HG03175 (cell line): Measurements from ENCODE around the gene ECPAS.
"Not testable (repeated sequence)": the region's sequence is repeated elsewhere in the genome, so short reads cannot be mapped to it uniquely, and the experiment has no call there.

Experiments
- ATAC-seq: cut with Tn5 transposase; IDR thresholded peaks from one replicate; pipeline ENCODE4 v1.9.1; 2021; ENCODE audit warnings: mild to moderate bottlenecking, moderate library complexity; ENCODE audit not compliant: unreplicated experiment

The ECPAS gene

DNA sequence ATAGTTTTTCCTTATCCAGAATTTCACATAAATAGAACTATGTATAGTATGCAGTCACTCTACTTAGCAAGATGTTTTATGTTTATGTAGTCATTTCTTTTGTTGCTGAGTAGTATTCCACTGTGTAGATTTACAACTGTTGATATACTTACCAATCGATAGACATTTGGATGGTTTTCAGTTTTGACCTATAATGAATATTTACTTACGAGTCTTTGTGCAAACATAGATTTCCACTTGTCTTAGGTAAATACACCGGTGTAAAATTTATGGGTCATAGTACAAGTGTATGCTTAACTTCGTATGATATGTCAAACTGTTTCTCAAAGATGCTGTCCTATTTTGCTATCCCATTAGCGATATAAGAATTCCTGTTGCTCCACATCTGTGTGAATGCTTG, 134.4 kb downstream of the ECPAS start:
- no peak for ATAC-seq

DNA sequence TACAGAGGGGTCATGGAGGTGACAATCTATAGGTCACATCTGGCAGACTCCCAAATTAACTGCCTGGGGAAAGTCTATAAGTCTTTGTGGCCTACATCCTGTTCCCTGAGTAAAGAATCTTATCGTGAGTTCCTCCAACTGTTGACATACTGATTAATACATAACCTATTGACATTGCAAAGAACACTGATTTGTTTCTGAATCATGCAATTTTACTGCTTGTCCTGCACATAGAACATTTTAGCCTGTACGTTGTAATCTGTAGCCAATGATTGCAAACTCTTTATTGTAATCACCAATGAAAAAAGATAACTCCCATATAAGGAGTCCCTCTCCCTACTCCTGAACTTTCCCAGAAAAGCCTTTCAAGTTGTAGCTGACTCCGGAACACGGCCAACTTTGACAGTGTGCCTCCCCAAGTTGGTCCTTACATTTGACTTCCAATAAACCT, 135.3 kb downstream of the ECPAS start:
- no peak for ATAC-seq

DNA sequence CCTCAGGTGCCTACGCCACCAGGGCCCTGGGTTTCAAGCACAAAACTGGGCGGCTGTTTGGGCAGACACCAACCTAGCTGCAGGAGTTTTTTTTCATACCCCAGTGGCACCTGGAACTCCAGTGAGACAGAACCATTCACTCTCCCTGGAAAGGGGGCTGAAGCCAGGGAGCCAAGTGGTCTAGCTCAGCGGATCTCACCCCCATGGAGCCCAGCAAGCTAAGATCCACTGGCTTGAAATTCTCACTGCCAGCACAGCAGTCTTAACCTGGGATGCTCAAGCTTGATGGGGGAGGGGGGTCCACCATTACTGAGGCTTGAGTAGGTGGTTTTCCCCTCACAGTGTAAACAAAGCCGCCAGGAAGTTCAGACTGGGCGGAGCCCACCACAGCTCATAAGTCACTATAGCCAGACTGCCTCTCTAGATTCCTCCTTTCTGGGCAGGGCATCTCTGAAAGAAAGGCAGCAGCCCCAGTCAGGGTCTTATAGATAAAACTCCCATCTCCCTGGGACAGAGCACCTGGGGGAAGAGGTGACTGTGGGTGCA, 149.8 kb downstream of the ECPAS start:
- not testable (repeated sequence) for ATAC-seq

DNA sequence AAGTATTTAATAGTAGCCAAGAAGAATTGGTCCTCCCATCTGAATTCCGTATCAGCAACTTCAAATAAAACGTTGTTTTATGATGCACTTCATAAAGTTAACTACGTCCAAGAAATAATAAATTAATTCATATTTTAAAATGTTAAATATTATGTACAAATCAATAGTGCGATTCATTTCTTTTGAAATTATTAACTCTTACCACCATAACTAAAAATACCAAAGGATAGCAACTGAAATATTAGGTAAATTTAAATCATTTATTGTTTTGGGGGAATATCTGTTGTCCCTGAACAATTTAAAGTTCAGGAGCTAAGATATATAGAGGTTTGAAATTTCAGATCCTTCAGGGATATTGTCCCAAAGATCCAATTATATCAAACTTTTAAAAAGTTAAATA, 154.1 kb downstream of the ECPAS start, which contains the start of gene OR2K2:
TSS of gene OR2K2 (minus strand) at position 101 of the 400 bp plus-strand sequence. CDS start 1,791 bp downstream, outside the sequence.
- no peak for ATAC-seq

DNA sequence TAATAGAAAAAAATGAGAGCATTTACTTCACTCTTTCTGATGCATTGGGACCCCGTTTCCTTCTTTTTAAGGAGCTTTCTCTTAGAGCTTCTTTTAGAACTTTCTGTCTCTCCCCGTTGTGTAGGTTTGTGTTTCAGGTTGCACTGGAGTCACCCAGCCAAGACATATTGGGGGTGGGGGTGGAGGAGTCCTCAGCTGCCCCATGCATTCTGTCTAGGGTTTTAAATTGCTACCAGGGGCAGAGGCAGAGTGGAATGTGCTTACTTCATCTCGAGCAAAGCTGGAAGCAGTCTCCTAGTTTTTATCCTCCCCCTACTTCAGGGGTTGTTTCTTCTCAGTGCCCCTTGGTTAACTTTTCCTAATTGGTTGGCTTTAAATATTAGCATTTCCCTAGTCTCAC, 163.6 kb downstream of the ECPAS start:
- ATAC-seq: no peak

- no peak for ATAC-seq
These were observed 167.4 kb downstream of the ECPAS start for GRCh38 chr9:111316796-111317195.
